Hepatocyte (in vitro differentiated cells): ENCODE results near the gene CSNK1D. TPM values are rescaled to one million over a fixed set of nuclear protein-coding genes. Genes with fewer than 3 reads are reported as not detected.
"Not testable (repeated sequence)": the region's sequence is repeated elsewhere in the genome, so short reads cannot be mapped to it uniquely, and the experiment has no call there.

Experiments used
- DNase-seq: peaks from one replicate; pipeline ENCODE4 v3.0.0-alpha.2; 2016; ENCODE audit warnings: low spot score
- H2AFZ ChIP-seq: fragments of 200-600 bp; sonication (generic); 2 replicates; pipeline ENCODE4 v1.6.0; 2016; ENCODE audit warnings: antibody characterized with exemption, mild to moderate bottlenecking
- H3K27ac ChIP-seq: fragments of 200-600 bp; sonication (generic); 2 replicates; pipeline ENCODE4 v1.5.1; 2016; ENCODE audit warnings: mild to moderate bottlenecking
- H3K27me3 ChIP-seq: fragments of 200-600 bp; sonication (generic); 2 replicates; pipeline ENCODE4 v1.6.1; 2016
- H3K36me3 ChIP-seq: fragments of 200-600 bp; sonication (generic); replicated peaks from 2 replicates; pipeline ENCODE4 v1.5.1; 2016; ENCODE audit warnings: low read depth; ENCODE audit not compliant: insufficient read depth
- H3K4me1 ChIP-seq: fragments of 200-600 bp; sonication (generic); 2 replicates; pipeline ENCODE4 v1.5.1; 2016; ENCODE audit warnings: mild to moderate bottlenecking, moderate library complexity; ENCODE audit not compliant: insufficient read depth
- H3K4me2 ChIP-seq: fragments of 200-600 bp; sonication (generic); 2 replicates; pipeline ENCODE4 v1.6.0; 2016
- H3K4me3 ChIP-seq: fragments of 200-600 bp; sonication (generic); 2 replicates; pipeline ENCODE4 v1.5.1; 2016; ENCODE audit warnings: mild to moderate bottlenecking
- H3K79me2 ChIP-seq: fragments of 200-600 bp; sonication (generic); 2 replicates; pipeline ENCODE4 v1.6.0; 2017; ENCODE audit warnings: mild to moderate bottlenecking
- H3K9me2 ChIP-seq: fragments of 200-600 bp; sonication (generic); replicated peaks from 2 replicates; pipeline ENCODE4 v1.6.0; 2017; ENCODE audit warnings: mild to moderate bottlenecking; ENCODE audit not compliant: insufficient read depth
- H3K9me3 ChIP-seq: fragments of 200-600 bp; sonication (generic); 2 replicates; pipeline ENCODE4 v1.5.1; 2016; ENCODE audit warnings: low read depth, mild to moderate bottlenecking
- H4K20me1 ChIP-seq: fragments of 200-600 bp; sonication (generic); 2 replicates; pipeline ENCODE4 v1.6.0; 2016; ENCODE audit warnings: mild to moderate bottlenecking; ENCODE audit not compliant: insufficient read depth, poor library complexity, severe bottlenecking
- CTCF ChIP-seq: fragments of 200-600 bp; sonication (generic); IDR thresholded peaks from 2 replicates; pipeline ENCODE4 v1.5.1; 2016; ENCODE audit warnings: antibody characterized with exemption, mild to moderate bottlenecking; ENCODE audit not compliant: poor library complexity
- EZH2 ChIP-seq: fragments of 200-600 bp; sonication (generic); IDR thresholded peaks from 2 replicates; pipeline ENCODE4 v1.6.1; 2016; ENCODE audit warnings: antibody characterized with exemption, mild to moderate bottlenecking, borderline replicate concordance
- EZH2phosphoT487 ChIP-seq: fragments of 200-600 bp; sonication (generic); IDR thresholded peaks from one replicate; pipeline ENCODE4 v1.6.1; 2018; ENCODE audit warnings: antibody characterized with exemption, mild to moderate bottlenecking, low read depth, moderate library complexity; ENCODE audit not compliant: unreplicated experiment, severe bottlenecking
- WGBS: methylation state at CpG from one replicate; pipeline ENCODE4 v1.1.6; 2016; ENCODE audit warnings: low lambda C conversion rate; ENCODE audit errors: missing lambda C conversion rate; 5-methylcytosine and 5-hydroxymethylcytosine counted together
- polyA plus RNA-seq: library from polyadenylated mRNA; unstranded; fragments of >200 nt; fragmentation: Nextera tagmentation; extraction: Ambion mirVana; gene quantifications from 2 replicates; pipeline ENCODE4 v1.2.1, GENCODE V29; 2016
- total RNA-seq: library from RNA; depleted of rRNA; stranded (reverse); fragments of >200 nt; gene quantifications from 2 replicates; pipeline ENCODE4 v1.2.3, GENCODE V29; 2014

The CSNK1D gene
- total and polyA plus RNA-seq, 2 experiments from 2014 or later = 72.5 to 152 TPM

GRCh38 chr17:82257473-82257872, 16.0 kb downstream of the CSNK1D start:
- no peaks in the 10 kb centered on the region for H3K27me3 ChIP-seq
- no peak for TF ChIP-seq EZH2
- no peak for TF ChIP-seq EZH2phosphoT487
- TF ChIP-seq CTCF = no peak
- peak; percentile 44 for DNase-seq
- H3K9me3 ChIP-seq = no peaks in the 10 kb centered on the region
- H3K36me3 ChIP-seq = peaks cover 3% of the 10 kb centered on the region
- H4K20me1 ChIP-seq = peaks cover 74% of the 10 kb centered on the region
- H3K4me2 ChIP-seq = no peak overlapping the region
- H3K79me2 ChIP-seq = peaks cover 85% of the 10 kb centered on the region
- H2AFZ ChIP-seq = no peak overlapping the region
- 79% methylated on average over 10 of the region's 10 CpGs for WGBS
- H3K4me1 ChIP-seq = no peaks in the 10 kb centered on the region
- no peak overlapping the region for H3K27ac ChIP-seq
- no peaks in the 10 kb centered on the region for H3K9me2 ChIP-seq
- H3K4me3 ChIP-seq = no peak overlapping the region

- 96% methylated on average over 14 of the region's 14 CpGs for WGBS
- Histone ChIP-seq H3K9me2 (no peaks in the 10 kb centered on the region), H3K27ac (no peak overlapping the region), H3K4me1 (no peaks in the 10 kb centered on the region), H3K4me3 (no peak overlapping the region), H3K36me3 (peaks cover 3% of the 10 kb centered on the region), H2AFZ (no peak overlapping the region), H3K9me3 (no peaks in the 10 kb centered on the region), H4K20me1 (peaks cover 70% of the 10 kb centered on the region), H3K27me3 (no peaks in the 10 kb centered on the region), H3K79me2 (peaks cover 85% of the 10 kb centered on the region), H3K4me2 (no peak overlapping the region)
- TF ChIP-seq EZH2 (no peak), EZH2phosphoT487 (no peak), CTCF (no peak)
- DNase-seq = no peak
Measured at GRCh38 chr17:82256242-82256885, 17.1 kb downstream of the CSNK1D start.

- no peak overlapping the region for H3K27ac ChIP-seq
- no peaks in the 10 kb centered on the region for H3K4me1 ChIP-seq
- 89% methylated on average over 15 of the region's 15 CpGs for WGBS
- peaks cover 85% of the 10 kb centered on the region for H3K79me2 ChIP-seq
- no peak overlapping the region for H2AFZ ChIP-seq
- no peak overlapping the region for H3K4me3 ChIP-seq
- H3K9me3 ChIP-seq = no peaks in the 10 kb centered on the region
- TF ChIP-seq EZH2 = no peak
- TF ChIP-seq CTCF = no peak
- TF ChIP-seq EZH2phosphoT487 = no peak
- peaks cover 3% of the 10 kb centered on the region for H3K36me3 ChIP-seq
- no peak for DNase-seq
- H3K4me2 ChIP-seq = no peak overlapping the region
- H3K9me2 ChIP-seq = no peaks in the 10 kb centered on the region
- H3K27me3 ChIP-seq = no peaks in the 10 kb centered on the region
- H4K20me1 ChIP-seq = peaks cover 74% of the 10 kb centered on the region
Measured at GRCh38 chr17:82255402-82255972, 18.0 kb downstream of the CSNK1D start.

GRCh38 chr17:82254746-82255145, 18.8 kb downstream of the CSNK1D start:
- H3K4me2 ChIP-seq, H3K27me3 ChIP-seq, H3K36me3 ChIP-seq, DNase-seq, H3K9me2 ChIP-seq, H3K9me3 ChIP-seq, H3K27ac ChIP-seq, H3K4me3 ChIP-seq, H2AFZ ChIP-seq, H3K4me1 ChIP-seq: not testable (repeated sequence)
- H3K79me2 ChIP-seq = peaks cover 85% of the 10 kb centered on the region
- peaks cover 75% of the 10 kb centered on the region for H4K20me1 ChIP-seq
- 98% methylated on average over 10 of the region's 33 CpGs for WGBS

GRCh38 chr17:82254096-82254495, 19.4 kb downstream of the CSNK1D start:
- WGBS = 100% methylated on average over 15 of the region's 39 CpGs
- not testable (repeated sequence) for H3K27ac ChIP-seq, H3K4me2 ChIP-seq, H3K4me1 ChIP-seq, H3K27me3 ChIP-seq, H3K9me3 ChIP-seq, H3K9me2 ChIP-seq, H3K36me3 ChIP-seq, H3K4me3 ChIP-seq, H2AFZ ChIP-seq, DNase-seq
- peaks cover 75% of the 10 kb centered on the region for H4K20me1 ChIP-seq
- H3K79me2 ChIP-seq = peaks cover 85% of the 10 kb centered on the region
